CD14-positive monocyte (primary cell): Measurements from ENCODE around the gene PTPRN2. TPM values are rescaled to one million over a fixed set of nuclear protein-coding genes. Genes with fewer than 3 reads are reported as not detected.

Source experiments
- DNase-seq, 3 donors: peaks; one replicate each; pipeline ENCODE4 v3.0.0-alpha.2; 2011 to 2022
- H2AFZ ChIP-seq: 2 replicates; pipeline ENCODE4 v1.6.0; 2012; ENCODE audit warnings: mild to moderate bottlenecking, low read depth, low read length, inconsistent platforms; ENCODE audit not compliant: insufficient read depth, poor library complexity, severe bottlenecking
- H3K27ac ChIP-seq, 2 donors: 1 replicate in 1 of 2; 2 replicates in 1 of 2; pipeline ENCODE4 v1.5.1; 2012 to 2013; ENCODE audit warnings: low read length in 2 of 2, control low read depth in 1 of 2, inconsistent platforms in 1 of 2, low read depth in 1 of 2, mild to moderate bottlenecking in 1 of 2
- H3K27me3 ChIP-seq, 2 donors: one replicate each; pipeline versions ENCODE4 v1.6.0 to v1.6.1; 2011 to 2013; ENCODE audit warnings: low read length in 2 of 2; ENCODE audit not compliant: control insufficient read depth in 2 of 2, insufficient read depth in 2 of 2
- H3K36me3 ChIP-seq, 2 donors: replicated peaks in 1 of 2; 1 replicate in 1 of 2; 2 replicates in 1 of 2; pipeline versions ENCODE4 v1.5.1 to v1.6.1; 2012 to 2013; ENCODE audit warnings: low read length in 2 of 2, control low read depth in 1 of 2, inconsistent platforms in 1 of 2, mild to moderate bottlenecking in 1 of 2; ENCODE audit not compliant: insufficient read depth in 2 of 2, control insufficient read depth in 1 of 2
- H3K4me1 ChIP-seq, 2 donors: 1 replicate in 1 of 2; 2 replicates in 1 of 2; pipeline versions ENCODE4 v1.5.1 to v1.6.1; 2012 to 2013; ENCODE audit warnings: low read length in 2 of 2, control low read depth in 1 of 2, inconsistent platforms in 1 of 2, mild to moderate bottlenecking in 1 of 2, moderate library complexity in 1 of 2; ENCODE audit not compliant: insufficient read depth in 2 of 2, control insufficient read depth in 1 of 2
- H3K4me2 ChIP-seq: replicated peaks from 2 replicates; pipeline ENCODE3; 2012; ENCODE audit warnings: low read length, moderate library complexity, mild to moderate bottlenecking; ENCODE audit not compliant: poor library complexity, severe bottlenecking; ENCODE audit errors: extremely low read depth
- H3K4me3 ChIP-seq, 3 experiments: fragments of 200-600 bp in 1 of 3; sonication (generic) in 1 of 3; replicated peaks in 1 of 3; 1 replicate in 2 of 3; 2 replicates in 1 of 3; pipeline ENCODE4 v1.5.1; 2011 to 2013; ENCODE audit warnings: low read length in 3 of 3, mild to moderate bottlenecking in 3 of 3, control low read depth in 2 of 3, low read depth in 2 of 3, inconsistent platforms in 1 of 3, moderate library complexity in 1 of 3
- H3K79me2 ChIP-seq: 2 replicates; pipeline ENCODE4 v1.6.0; 2012; ENCODE audit warnings: mild to moderate bottlenecking, control low read depth, inconsistent platforms, low read length, moderate library complexity; ENCODE audit not compliant: insufficient read depth
- H3K9ac ChIP-seq: 2 replicates; pipeline ENCODE4 v1.6.0; 2017; ENCODE audit warnings: low read length, mild to moderate bottlenecking; ENCODE audit not compliant: insufficient read depth, poor library complexity, severe bottlenecking
- H3K9me3 ChIP-seq, 2 donors: replicated peaks in 1 of 2; 1 replicate in 1 of 2; 2 replicates in 1 of 2; pipeline versions ENCODE4 v1.5.1 to v1.6.1; 2012 to 2013; ENCODE audit warnings: low read length in 2 of 2, control low read depth in 1 of 2; ENCODE audit not compliant: control insufficient read depth in 1 of 2, insufficient read depth in 1 of 2
- H4K20me1 ChIP-seq: 2 replicates; pipeline ENCODE4 v1.6.0; 2012; ENCODE audit warnings: mild to moderate bottlenecking, low read length, control low read depth, moderate library complexity; ENCODE audit not compliant: insufficient read depth
- H3K27ac Mint-ChIP-seq, 7 donors: one replicate each; pipeline ENCODE4 v1.8.0; 2020; ENCODE audit warnings: mild to moderate bottlenecking in 7 of 7, mixed read lengths in 7 of 7, moderate library complexity in 6 of 7, inconsistent platforms in 2 of 7
- H3K27me3 Mint-ChIP-seq, 3 donors: one replicate each; pipeline ENCODE4 v1.8.0; 2021 to 2022; ENCODE audit warnings: low read depth in 3 of 3, mild to moderate bottlenecking in 3 of 3, mixed read lengths in 3 of 3, moderate library complexity in 3 of 3, inconsistent platforms in 1 of 3
- H3K36me3 Mint-ChIP-seq, 2 donors: one replicate each; pipeline ENCODE4 v1.8.0; 2020; ENCODE audit warnings: mixed read lengths in 2 of 2, inconsistent platforms in 1 of 2, mild to moderate bottlenecking in 1 of 2
- H3K4me1 Mint-ChIP-seq: one replicate; pipeline ENCODE4 v1.8.0; 2020; ENCODE audit warnings: mild to moderate bottlenecking, mixed read lengths
- H3K4me3 Mint-ChIP-seq, 2 donors: one replicate each; pipeline ENCODE4 v1.8.0; 2020; ENCODE audit warnings: mild to moderate bottlenecking in 2 of 2, mixed read lengths in 2 of 2, moderate library complexity in 1 of 2
- H3K9me3 Mint-ChIP-seq, 7 donors: one replicate each; pipeline ENCODE4 v1.8.0; 2020 to 2022; ENCODE audit warnings: mixed read lengths in 7 of 7, mild to moderate bottlenecking in 6 of 7, moderate library complexity in 6 of 7, inconsistent platforms in 2 of 7
- CTCF ChIP-seq: fragments of 200-600 bp; IDR thresholded peaks from one replicate; pipeline ENCODE4 v1.8.0; 2022; ENCODE audit warnings: antibody characterized with exemption, mild to moderate bottlenecking
- WGBS: methylation state at CpG from one replicate; pipeline ENCODE4 v1.1.5; 2013; ENCODE audit warnings: missing lambda C conversion rate; ENCODE audit not compliant: insufficient coverage; 5-methylcytosine and 5-hydroxymethylcytosine counted together
- intact Hi-C, 2 donors: fragments of 100-400 bp; cut with micrococcal nuclease; formaldehyde crosslinking; loops; one replicate each; pipeline versions ENCODE4 v1.15.0 to v1.15.1; 2023
- polyA plus RNA-seq, 3 donors: library from polyadenylated mRNA; depleted of rRNA in 1 of 3; unstranded in 2 of 3; stranded (reverse) in 1 of 3; fragments of 300-500 nt in 2 of 3; fragments of >200 nt in 1 of 3; fragmentation: Illumina TruSeq in 2 of 3; gene quantifications; 1 replicate in 2 of 3; 2 replicates in 1 of 3; pipeline ENCODE4 v1.2.3, GENCODE V29; 2012 to 2021

PTPRN2 gene
- polyA plus RNA-seq, 3 donors = 0.25 to 1.4 (median 0.97) TPM

- Mint-ChIP-seq H3K27me3 (peaks cover 0 to 9% (median 6%) of the 10 kb centered on the region in 3 donors), H3K4me3 (no peak overlapping the region), H3K27ac (peak overlapping the region in 1 of 7 donors; percentile 76), H3K4me1 (no peaks in the 10 kb centered on the region), H3K9me3 (peaks cover 0 to 2% (median 0%) of the 10 kb centered on the region in 7 donors), H3K36me3 (no peaks in the 10 kb centered on the region)
- no peak for DNase-seq
- no peak overlapping the region for H3K4me3 ChIP-seq
- H3K4me2 ChIP-seq = no peak overlapping the region
- H3K27ac ChIP-seq = no peak overlapping the region
- H2AFZ ChIP-seq = no peak overlapping the region
- no peaks in the 10 kb centered on the region for H3K79me2 ChIP-seq
- H4K20me1 ChIP-seq = no peaks in the 10 kb centered on the region
- H3K27me3 ChIP-seq = no peaks in the 10 kb centered on the region
- no peak for TF ChIP-seq CTCF
- H3K9me3 ChIP-seq = peaks cover 0 to 1% of the 10 kb centered on the region in 2 donors
- 91% methylated on average over 13 of the region's 21 CpGs for WGBS
- H3K4me1 ChIP-seq = no peaks in the 10 kb centered on the region
- intact Hi-C loops = no loop called here
- no peaks in the 10 kb centered on the region for H3K36me3 ChIP-seq
- H3K9ac ChIP-seq = no peak overlapping the region
Observed at GRCh38 chr7:158529181-158530096, 58.2 kb downstream of the PTPRN2 start.

GRCh38 chr7:158527915-158528502 lies 59.6 kb downstream of the PTPRN2 start:
- no peak overlapping the region for H3K27ac ChIP-seq
- H3K79me2 ChIP-seq = no peaks in the 10 kb centered on the region
- no peak overlapping the region for H3K4me3 Mint-ChIP-seq
- no peaks in the 10 kb centered on the region for H4K20me1 ChIP-seq
- peaks cover 0 to 6% (median 5%) of the 10 kb centered on the region in 3 donors for H3K27me3 Mint-ChIP-seq
- no peak overlapping the region for H3K4me3 ChIP-seq
- H3K36me3 ChIP-seq = no peaks in the 10 kb centered on the region
- intact Hi-C loops = no loop called here
- H3K36me3 Mint-ChIP-seq = no peaks in the 10 kb centered on the region
- peaks cover under 1 to 6% (median 2%) of the 10 kb centered on the region in 7 donors for H3K9me3 Mint-ChIP-seq
- H3K9me3 ChIP-seq = peaks cover 2 to 3% of the 10 kb centered on the region in 2 donors
- no peak for TF ChIP-seq CTCF
- WGBS = 76% methylated on average over 14 of the region's 14 CpGs
- H3K9ac ChIP-seq = no peak overlapping the region
- no peak overlapping the region for H3K4me2 ChIP-seq
- H3K27ac Mint-ChIP-seq = no peak overlapping the region
- no peaks in the 10 kb centered on the region for H3K4me1 ChIP-seq
- DNase-seq = no peak
- no peak overlapping the region for H2AFZ ChIP-seq
- no peaks in the 10 kb centered on the region for H3K27me3 ChIP-seq
- no peaks in the 10 kb centered on the region for H3K4me1 Mint-ChIP-seq
